A673 (cell line): ENCODE data around the gene IMP4. TPM values are rescaled to one million over a fixed set of nuclear protein-coding genes. Genes with fewer than 3 reads are reported as not detected.

ENCODE experiments used
- BruUV-seq: library from RNA; stranded (reverse); fragments of 400-500 nt; replicated peaks from 2 replicates; lab custom pipeline; 2021; lab: Mats Ljungman, UMichigan
- CTCF ChIA-PET: fragments of 300-600 bp; sonication (Branson Sonifier 250); formaldehyde crosslinking; loops from one replicate; lab custom pipeline; 2022; ENCODE audit warnings: antibody characterized with exemption; lab: Charles Lee
- POLR2A ChIA-PET: fragments of 300-600 bp; sonication (Branson Sonifier 250); formaldehyde crosslinking; loops from one replicate; lab custom pipeline; 2022; ENCODE audit warnings: antibody characterized with exemption; ENCODE audit not compliant: low non-redundant PET; lab: Charles Lee
- DNase-seq: peaks from one replicate; pipeline ENCODE4 v3.0.0-alpha.2; 2015; ENCODE audit warnings: low spot score
- H3K27ac ChIP-seq: fragments of 200-600 bp; sonication (generic); 2 replicates; pipeline ENCODE4 v1.5.1; 2016; ENCODE audit warnings: mixed run types, low read depth, mild to moderate bottlenecking, mixed read lengths, antibody characterized with exemption, low read length; ENCODE audit not compliant: poor library complexity, severe bottlenecking
- H3K27me3 ChIP-seq: fragments of 200-600 bp; sonication (generic); replicated peaks from 2 replicates; pipeline ENCODE4 v1.6.1; 2017; ENCODE audit warnings: mixed run types, low read depth, mild to moderate bottlenecking, mixed read lengths, antibody characterized with exemption, low read length; ENCODE audit not compliant: insufficient read depth, poor library complexity
- H3K36me3 ChIP-seq: fragments of 200-600 bp; sonication (generic); 2 replicates; pipeline ENCODE4 v1.6.1; 2016; ENCODE audit warnings: mixed run types, mild to moderate bottlenecking, mixed read lengths, antibody characterized with exemption, low read length; ENCODE audit not compliant: insufficient read depth, poor library complexity, severe bottlenecking
- H3K4me1 ChIP-seq: fragments of 200-600 bp; sonication (generic); 2 replicates; pipeline ENCODE4 v1.6.1; 2017; ENCODE audit warnings: mixed run types, mild to moderate bottlenecking, mixed read lengths, antibody characterized with exemption, low read length; ENCODE audit not compliant: insufficient read depth, poor library complexity, severe bottlenecking
- H3K4me3 ChIP-seq: fragments of 200-600 bp; sonication (generic); 2 replicates; pipeline ENCODE4 v1.5.1; 2016; ENCODE audit warnings: low read depth, mixed run types, mild to moderate bottlenecking, mixed read lengths, low read length; ENCODE audit not compliant: poor library complexity, severe bottlenecking
- H3K9me3 ChIP-seq: fragments of 200-600 bp; sonication (generic); 2 replicates; pipeline ENCODE4 v1.6.1; 2016; ENCODE audit warnings: mixed run types, low read depth, mild to moderate bottlenecking, mixed read lengths, antibody characterized with exemption, low read length; ENCODE audit not compliant: poor library complexity, severe bottlenecking
- CTCF ChIP-seq: fragments of 300-800, 200-600 bp; sonication (generic); conservative IDR thresholded peaks from 2 replicates; pipeline ENCODE4 v1.5.1; 2017; ENCODE audit warnings: low read depth, mild to moderate bottlenecking, antibody characterized with exemption, low read length, moderate library complexity, mixed read lengths
- EZH2 ChIP-seq: fragments of 200-600 bp; sonication (generic); IDR thresholded peaks from 2 replicates; pipeline ENCODE4 v1.6.1; 2017; ENCODE audit warnings: borderline replicate concordance, low read depth, mild to moderate bottlenecking, mixed read lengths, antibody characterized with exemption, low read length; ENCODE audit not compliant: poor library complexity, severe bottlenecking
- intact Hi-C: fragments of 100-400 bp; cut with micrococcal nuclease; formaldehyde crosslinking; loops from one replicate; pipeline ENCODE4 v1.10.0; 2022; ENCODE audit not compliant: unreplicated experiment
- total RNA-seq: library from RNA; stranded (reverse); gene quantifications from 2 replicates; pipeline ENCODE4 v1.2.3, GENCODE V29; 2021

IMP4 gene
- total RNA-seq, 1 experiment from 2014 or later, result 112 TPM

GRCh38 chr2:130374587-130375290 lies 32.0 kb downstream of the IMP4 start:
- Histone ChIP-seq H3K27ac (no peak overlapping the region), H3K4me1 (no peaks in the 10 kb centered on the region), H3K27me3 (peaks cover 12% of the 10 kb centered on the region), H3K9me3 (no peaks in the 10 kb centered on the region), H3K36me3 (no peaks in the 10 kb centered on the region), H3K4me3 (no peak overlapping the region)
- ChIA-PET POLR2A (no interaction called here), CTCF (no interaction called here)
- DNase-seq, result no peak
- intact Hi-C loops, result no loop called here
- TF ChIP-seq CTCF (no peak), EZH2 (no peak)
- no TSS peak for BruUV-seq

DNA sequence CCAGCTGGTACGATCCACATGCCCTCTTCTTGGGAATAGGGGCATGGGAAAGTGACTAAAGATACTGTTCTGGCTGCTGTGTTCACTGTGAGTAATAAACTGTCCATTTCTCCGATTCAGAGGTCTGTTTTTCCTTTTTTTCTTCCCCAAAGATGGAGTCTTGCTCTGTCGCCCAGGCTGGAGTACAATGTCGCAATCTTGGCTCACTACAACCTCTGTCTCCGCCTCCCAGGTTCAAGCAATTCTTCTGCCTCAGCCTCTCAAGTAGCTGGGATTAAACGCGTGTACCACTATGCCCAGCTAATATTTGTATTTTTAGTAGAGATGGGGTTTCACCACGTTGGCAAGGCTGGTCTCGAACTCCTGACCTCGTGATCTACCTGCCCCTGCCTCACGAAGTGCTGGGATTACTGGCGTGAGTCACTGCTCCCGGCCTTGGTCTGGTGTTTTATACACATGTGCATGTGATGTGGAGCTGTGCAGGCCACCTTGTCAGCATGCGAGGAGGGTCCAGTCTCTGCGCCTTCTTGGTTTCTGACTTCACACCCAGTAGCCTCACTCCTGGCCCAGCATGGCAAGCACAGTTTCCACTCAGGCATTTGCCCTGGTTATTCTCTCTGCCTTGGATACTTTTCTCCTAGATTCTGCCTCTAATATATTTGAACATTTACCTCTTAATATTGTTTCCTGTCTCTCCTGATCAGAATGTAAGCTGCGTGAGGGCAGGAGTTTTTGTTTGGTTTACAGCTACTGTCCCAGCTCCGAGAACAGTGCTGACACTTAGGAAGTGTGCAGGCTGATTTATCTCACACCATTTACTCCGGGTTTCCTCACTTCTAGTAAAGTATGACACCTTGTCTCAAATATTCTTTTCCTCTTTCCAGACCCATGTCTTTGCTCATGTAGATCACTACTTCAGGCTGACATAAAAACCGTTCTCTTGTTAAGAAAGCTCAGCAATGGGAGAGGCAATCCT lies 32.9 kb downstream of the IMP4 start:
- Histone ChIP-seq H3K36me3 (no peaks in the 10 kb centered on the region), H3K4me1 (no peaks in the 10 kb centered on the region), H3K27ac (no peak overlapping the region), H3K9me3 (no peaks in the 10 kb centered on the region), H3K27me3 (peaks cover 19% of the 10 kb centered on the region), H3K4me3 (no peak overlapping the region)
- no peak for TF ChIP-seq EZH2
- no peak for TF ChIP-seq CTCF
- intact Hi-C loops, result no loop called here
- no TSS peak for BruUV-seq
- POLR2A ChIA-PET, result no interaction called here
- no peak for DNase-seq
- CTCF ChIA-PET, result interaction anchor here (0.6 kb wide), 1 partner anchor 25 kb away, joined by 6 read pairs; no protein-coding TSS in a partner anchor

DNA sequence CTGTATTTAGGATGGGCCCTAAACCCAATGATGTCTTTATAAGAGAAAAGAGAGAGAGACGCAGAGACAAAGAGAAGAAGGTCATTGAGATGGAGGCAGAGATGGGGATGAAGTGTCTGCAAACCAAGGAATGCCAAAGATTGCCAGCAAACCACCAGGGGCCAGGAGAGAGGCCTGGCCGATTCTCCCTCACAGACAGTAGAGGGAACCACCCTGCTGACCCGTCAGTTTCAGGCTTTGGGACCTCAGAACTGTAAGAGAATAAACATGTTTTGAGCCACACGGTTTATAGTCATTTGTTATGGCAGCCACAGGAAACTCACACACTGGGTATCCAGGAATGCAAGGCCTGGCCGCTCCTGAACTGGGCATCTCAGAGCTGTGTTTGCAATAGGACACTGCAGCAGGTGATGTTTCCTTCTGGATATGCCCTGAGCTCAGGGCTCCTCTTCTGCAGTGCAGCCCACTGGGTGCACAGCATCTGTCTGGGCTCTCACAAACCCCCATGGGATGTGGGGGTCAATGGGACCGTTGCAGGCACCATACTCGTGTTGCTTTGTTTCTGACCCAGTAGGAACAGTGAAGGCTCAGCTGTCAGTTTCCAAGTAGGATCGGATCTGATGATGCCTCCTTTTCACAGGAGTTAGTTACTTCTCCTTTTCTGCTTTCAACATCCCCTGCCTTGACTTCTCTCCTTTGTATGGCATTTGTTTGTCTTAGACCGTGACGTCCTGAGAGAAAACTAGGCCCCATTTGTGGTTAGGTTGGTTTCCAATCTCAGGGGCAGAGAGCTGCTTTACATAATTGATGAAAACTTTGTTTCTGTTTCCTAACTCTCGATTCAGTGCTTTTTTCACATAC lies 34.0 kb downstream of the IMP4 start:
- ChIA-PET POLR2A (no interaction called here), CTCF (no interaction called here)
- H3K36me3 ChIP-seq, result no peaks in the 10 kb centered on the region
- peaks cover 29% of the 10 kb centered on the region for H3K27me3 ChIP-seq
- DNase-seq, result no peak
- no peak overlapping the region for H3K27ac ChIP-seq
- H3K4me3 ChIP-seq, result no peak overlapping the region
- no TSS peak for BruUV-seq
- H3K9me3 ChIP-seq, result no peaks in the 10 kb centered on the region
- intact Hi-C loops, result no loop called here
- TF ChIP-seq EZH2 (no peak), CTCF (no peak)
- no peaks in the 10 kb centered on the region for H3K4me1 ChIP-seq
